GM10847 (cell line): ENCODE data around the gene ENTPD8.

Experiments
- POLR2A ChIP-seq: IDR thresholded peaks from 2 replicates; pipeline ENCODE4 v1.6.1; 2011; ENCODE audit not compliant: insufficient read length; ENCODE audit errors: extremely low read depth

The ENTPD8 gene

DNA sequence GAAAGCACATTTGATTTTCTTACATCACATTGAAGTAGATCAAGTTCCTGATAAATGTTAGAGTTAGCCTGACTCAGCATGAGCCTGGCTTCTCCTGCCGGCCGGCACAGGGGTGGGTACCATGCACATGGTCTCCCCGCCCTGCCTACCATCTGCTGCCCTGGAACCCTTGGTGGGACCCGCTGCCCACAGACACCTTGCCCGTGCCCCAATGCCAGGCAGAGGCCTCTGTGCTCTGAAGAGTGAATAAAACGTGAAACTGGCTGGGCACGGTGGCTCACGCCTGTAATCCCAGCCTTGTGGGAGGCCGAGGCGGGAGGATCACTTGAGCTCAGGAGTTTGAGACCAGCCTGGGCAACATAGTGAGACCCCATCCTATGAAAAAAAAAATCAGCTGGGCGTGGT, 35.5 kb downstream of the ENTPD8 start:
- TF ChIP-seq POLR2A: no peak

DNA sequence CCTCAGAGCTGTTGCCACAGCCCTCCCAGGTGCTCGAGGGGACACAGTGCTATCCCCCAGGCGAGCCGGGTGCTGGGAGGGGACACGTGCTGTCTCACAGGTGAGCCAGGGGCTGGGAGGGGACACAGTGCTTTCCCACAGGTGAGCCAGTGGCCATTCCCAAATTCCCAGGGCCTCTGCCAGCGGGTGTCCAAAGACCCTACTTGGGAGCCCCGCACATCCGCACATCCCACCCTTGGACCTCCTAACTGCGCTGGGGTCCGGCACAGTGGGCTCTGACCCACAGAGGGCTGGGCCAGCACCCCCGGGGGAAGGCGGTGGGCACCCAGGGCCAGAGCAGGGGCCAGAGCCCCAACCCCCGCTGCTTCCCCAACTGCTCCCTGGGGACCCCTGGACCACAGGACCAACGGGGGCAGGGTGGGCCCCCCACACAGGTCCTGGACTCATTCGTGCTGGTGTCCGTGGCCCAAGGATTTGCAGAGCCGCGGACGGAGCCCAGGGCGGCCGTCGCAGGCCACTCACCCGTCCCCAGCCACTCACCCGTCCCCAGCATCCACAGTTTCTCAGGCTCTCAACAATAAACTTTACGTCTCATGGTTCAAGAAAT, 36.1 kb downstream of the ENTPD8 start:
- no peak for TF ChIP-seq POLR2A

DNA sequence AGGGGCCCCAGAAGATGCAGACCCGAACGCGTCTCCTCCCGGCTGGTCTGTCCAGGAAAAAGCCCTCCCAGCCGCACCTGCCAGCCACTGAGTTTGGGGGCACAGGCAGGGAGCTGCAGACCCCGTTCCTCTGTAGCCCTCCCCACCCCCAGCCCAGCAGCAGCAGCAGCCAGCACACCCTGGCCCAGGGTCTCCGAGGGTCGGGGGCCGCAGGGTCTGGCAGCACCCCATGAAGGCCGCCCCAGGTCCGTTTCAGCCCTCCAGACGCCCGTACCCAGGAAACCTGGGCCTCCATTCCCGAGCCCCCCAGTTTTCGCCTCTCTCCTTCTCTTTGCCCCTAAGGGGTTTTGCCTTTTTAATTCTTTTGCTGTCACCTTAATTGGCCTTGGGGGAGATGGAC, 37.9 kb downstream of the ENTPD8 start:
- no peak for TF ChIP-seq POLR2A

DNA sequence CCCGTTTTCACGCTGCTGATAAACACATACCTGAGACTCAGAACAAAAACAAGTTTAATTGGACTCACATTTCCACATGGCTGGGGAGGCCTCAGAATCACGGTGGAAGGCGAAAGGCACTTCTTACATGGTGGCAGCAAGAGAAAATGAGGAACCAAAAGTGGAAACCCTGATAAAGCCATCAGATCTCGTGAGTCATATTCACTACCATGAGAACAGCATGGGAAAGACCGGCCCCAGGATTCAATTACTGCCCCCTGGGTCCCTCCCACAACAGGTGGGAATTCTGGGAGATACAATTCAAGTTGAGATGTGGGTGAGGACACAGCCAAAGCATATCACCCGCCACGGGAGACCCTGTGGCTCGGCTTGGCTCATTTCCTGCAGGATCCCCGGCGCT, 38.4 kb downstream of the ENTPD8 start:
- TF ChIP-seq POLR2A: no peak

DNA sequence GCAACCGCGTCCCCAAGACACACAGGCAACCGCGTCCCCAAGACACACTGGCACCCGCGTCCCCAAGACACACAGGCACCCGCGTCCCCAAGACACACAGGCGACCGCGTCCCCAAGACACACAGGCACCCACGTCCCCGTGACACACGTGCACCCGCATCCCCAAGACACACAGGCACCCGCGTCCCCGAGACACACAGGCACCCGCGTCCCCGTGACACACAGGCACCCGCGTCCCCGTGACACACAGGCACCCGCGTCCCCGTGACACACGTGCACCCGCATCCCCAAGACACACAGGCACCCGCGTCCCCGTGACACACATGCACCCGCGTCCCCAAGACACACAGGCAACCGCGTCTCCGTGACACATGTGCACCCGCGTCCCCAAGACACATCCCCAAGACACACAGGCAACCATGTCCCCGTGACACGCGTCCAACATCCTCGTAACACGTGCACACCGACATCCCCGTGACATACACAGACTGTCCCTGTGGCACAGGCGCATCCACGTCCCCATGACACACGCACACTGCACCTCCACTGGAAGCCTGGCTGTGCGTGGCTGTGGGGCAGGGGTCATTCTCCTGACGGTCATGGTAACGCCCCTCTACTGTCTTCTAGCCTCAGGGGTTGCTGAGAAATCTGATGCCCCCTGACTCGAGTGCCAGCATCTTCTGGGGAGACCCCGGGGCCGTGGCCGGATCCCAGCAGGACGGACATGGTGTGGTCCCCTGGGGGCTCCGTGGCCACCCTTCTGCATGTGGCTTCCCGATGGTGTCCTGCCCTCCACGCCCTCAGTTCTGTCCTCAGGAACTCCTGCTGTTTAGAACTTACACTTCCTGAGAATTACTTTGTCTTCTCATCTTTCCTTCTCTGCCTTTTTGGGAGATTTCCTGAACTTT, 42.3 kb downstream of the ENTPD8 start:
- no peak for TF ChIP-seq POLR2A

DNA sequence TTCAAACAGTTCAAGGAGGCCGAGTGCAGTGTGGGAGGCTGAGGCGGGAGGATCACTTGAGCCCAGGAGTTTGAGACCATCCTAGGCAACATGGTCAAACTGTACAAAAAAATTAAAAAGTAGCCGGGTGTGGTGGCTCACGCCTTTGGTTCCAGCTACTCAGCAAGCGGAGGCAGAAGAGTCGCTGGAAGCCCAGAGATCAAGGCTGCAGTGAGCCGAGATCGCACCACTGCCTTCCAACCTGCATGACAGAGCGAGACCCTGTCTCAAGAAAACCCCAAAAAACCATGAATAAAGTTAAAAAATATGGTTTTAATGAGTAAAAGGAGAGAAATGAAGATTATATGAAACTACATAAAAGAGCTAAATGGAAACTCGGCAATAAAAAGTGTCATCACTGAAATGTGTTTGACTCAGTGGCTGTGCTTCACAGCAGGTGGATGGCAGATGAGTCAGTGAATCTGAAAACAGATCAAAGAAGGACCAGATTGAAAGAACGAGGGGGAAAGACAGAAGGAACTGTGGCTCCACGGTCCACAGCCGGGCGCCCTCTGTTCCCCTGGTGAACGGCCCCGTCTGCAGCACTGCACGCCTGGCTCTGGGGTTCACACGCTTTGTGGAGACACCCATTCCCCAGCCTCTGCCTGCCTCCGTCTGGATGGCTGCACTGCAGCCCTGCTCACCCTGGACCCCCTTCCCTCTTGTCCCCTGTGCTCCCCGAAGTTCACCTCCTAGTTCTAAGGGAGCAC, 43.3 kb downstream of the ENTPD8 start:
- TF ChIP-seq POLR2A: no peak

DNA sequence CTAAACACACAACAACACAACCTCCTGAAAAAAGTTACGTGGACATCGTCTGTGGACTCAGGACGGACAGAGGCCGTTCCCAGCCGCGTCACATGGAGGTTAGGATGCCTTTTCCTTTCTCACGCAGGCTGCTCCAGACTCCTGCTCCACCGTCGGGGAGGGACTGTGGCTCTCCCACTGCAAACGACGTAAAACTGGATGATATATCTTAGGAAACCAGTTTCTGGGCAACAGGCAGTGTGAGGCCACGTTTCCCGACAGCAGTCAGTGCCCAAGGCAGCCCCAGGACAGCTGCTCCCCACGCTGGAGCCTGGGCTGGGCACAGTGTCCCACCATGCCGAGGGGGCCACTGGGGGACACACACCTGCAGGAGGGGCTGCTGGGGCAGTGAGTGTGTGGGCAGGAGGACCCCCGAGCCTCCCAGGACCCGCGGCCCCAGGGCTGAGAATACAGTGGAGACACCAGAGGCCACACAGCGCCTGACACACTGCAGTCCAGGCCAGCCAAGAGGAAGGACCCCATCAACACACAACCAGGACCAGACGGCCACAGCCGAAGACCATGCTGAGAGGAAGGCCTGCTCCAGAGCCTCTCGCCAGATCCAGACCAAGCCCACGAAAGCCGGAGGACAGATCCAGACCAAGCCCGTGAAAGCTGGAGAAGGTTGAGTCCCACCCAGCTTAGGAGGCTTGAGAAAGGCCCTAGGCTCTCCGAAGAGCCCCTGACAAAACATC, 44.4 kb downstream of the ENTPD8 start:
- no peak for TF ChIP-seq POLR2A

DNA sequence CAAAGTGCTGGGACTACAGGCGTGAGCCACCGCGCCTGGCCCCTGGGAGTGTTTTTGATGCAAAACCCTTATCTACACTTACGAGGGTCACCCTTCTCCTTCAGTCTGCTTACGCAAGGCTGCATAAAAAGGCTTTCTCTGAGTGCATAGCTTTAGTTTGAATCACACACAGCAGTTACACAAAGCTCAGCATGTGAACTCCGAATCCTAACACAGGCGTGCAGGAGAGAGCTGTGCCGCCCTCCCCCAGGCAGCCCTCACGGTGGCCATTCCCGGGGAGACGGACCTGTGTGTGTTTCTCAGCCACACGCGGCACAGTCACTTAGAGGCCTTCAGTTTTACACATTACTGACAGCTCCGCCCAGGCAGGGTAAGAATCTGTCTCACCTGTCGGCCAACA, 44.9 kb downstream of the ENTPD8 start:
- no peak for TF ChIP-seq POLR2A

DNA sequence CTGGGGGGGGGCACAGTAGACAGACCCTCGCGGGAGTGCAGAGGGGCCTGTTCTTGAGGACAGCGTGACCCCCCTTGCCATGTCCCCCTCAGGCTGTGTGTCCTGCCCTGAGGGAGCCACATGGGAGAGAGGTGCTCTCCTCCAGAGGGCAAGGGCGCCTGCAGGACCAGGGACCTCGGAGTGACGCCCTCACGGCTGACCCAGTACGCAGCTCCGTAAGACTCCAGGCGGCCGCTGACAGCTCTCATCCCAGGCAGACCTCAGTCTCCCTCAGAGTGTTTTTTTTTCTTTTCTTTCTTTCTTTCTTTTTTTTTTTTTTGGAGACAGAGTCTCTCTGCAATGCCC, 45.5 kb downstream of the ENTPD8 start:
- no peak for TF ChIP-seq POLR2A

DNA sequence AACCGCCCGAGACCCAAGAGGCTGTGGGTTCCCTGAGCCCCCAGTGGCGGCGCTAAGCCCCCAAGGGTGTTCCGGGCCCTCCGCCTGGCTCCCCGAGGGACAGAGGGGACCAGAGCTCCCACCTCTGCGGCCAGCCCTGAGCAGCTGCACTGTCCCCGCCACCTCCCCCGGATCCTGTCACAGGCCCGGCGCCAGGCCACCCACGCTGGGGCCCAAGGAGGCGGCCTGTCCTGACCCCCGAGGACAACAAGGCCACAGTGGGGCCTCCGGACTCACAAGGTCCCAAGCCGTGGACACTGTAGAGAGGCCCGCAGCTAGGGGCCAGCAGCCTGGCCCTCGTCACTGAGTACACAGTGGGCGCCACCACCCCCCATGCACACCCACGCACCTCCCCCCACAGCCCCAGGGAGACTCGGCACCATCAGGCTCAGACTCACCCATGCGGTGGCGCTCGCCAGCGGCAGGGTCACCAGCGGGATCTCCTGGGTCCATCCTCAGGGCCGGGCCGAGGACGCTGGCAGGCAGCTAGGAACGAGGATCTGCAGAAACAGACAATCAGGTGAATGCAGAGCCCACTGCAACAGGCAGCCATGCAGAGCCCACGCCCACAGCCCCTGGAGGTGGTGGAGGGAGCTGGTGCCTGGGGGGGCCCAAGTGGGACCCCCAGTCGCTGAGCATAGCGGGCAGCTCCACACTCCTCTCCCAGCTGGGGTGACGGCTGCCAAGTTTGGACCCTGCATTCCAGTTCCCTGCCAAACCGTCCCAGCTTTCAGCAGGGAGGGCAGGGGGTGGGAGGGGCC, 46.1 kb downstream of the ENTPD8 start:
- no peak for TF ChIP-seq POLR2A

DNA sequence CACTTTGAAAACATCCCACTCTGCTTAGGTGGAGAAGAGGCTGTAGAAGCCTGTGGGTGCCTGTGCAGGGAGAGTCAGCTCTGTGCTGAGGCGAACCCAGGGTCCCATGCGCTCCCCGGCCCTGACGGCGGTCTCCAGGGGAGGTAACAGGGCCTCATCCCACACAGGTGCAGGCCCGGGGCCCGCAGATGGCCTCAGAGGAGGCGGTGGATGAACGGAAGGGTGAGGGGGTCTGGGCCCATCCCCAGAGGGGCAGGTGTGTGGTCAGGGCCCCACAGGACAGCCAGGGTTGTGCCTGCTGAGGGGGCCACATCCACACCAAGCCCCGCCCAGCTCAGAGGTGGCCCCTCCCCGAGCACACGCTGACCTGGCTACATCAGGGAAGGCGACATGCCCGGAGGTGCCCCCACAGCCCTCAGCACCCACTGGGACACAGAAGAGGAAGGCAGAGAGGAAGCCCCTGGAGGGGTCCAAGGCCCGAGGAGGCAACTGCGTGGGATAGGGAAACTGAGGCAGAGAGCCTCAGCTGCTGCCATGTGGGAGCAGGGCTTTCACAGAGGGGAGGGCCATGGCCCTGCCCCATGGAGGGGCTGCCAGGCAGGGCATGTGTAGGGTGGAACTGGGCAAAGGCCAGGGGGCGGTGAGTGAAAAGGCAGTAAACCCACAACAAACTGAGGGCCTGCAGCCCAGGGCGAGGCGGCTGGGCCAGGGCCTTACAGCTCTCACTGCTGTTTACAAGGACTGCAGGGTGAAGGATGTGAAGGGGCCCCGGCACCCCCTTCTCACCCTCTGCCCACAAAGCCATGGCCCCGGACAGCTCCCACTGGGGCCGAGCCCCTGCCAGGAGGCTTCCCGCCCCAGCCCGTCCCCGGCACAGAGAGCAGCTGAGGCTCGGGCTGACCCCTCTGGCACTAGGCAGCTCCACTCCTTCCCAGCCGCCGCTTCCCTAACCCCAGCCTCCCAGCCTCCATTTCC, 47.7 kb downstream of the ENTPD8 start:
- TF ChIP-seq POLR2A: no peak

DNA sequence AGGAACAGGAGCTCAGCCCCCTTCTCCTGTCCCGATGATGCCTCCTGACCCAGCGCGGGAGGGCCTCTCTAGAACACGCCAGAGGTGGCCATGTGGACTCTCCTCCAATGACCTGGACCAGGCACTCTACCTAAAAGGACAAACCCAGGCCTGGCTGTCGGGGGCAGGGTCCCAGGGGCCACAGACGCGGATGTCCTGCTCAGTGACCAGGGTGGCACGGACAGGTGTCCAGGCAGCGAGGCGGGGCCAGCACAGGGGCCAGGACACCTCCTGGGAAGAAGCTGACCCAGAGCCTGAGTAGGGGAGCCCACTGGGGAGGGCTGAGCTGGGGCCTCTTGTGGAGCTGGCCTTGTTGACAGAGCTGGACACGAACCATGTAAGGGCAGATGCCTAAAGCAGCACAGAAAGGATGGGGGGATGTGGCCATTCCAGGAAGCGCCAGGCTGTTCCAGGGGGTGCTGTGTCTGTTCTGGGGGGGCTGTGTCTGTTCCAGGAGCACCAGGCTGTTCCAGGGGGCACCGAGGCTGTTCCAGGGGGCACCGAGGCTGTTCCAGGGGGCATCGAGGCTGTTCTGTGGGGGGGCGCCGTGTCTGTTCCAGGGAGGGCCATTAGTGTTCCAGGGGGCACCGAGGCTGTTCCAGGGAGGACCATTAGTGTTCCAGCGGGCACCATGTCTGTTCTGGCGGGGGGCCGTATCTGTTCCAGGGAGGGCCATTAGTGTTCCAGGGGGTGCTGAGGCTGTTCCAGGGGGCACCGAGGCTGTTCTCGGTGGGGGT, 48.7 kb downstream of the ENTPD8 start:
- no peak for TF ChIP-seq POLR2A

DNA sequence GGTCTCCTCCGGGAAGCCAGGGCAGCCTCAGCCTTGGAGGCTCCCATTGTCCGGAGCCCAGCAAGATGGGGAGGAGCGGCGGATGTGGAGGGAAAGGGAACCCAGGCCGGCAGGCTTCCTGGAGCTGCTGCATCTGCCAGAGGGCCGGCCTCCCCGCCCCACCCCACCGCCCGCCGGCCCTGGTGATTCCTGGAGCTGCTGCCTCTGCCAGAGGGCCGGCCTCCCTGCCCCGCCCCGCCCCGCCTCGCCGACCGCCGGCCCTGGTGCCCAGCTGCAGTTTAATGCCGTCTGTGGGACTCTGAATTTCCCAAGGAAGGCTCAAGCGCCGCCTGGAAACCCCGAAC, 49.8 kb downstream of the ENTPD8 start:
- no peak for TF ChIP-seq POLR2A
